GM23338 (cell line): ENCODE data around the gene RHBDF2. TPM values are rescaled to one million over a fixed set of nuclear protein-coding genes. Genes with fewer than 3 reads are reported as not detected.

ENCODE experiments used
- ATAC-seq: fragments of 200-7000 bp; cut with Tn5 transposase; 3 replicates; pipeline ENCODE4 v1.9.1; 2020
- DNase-seq: peaks from one replicate; pipeline ENCODE4 v3.0.0-alpha.2; 2015; ENCODE audit warnings: low spot score
- H2AFZ ChIP-seq: fragments of 200-600 bp; sonication (generic); 2 replicates; pipeline ENCODE4 v1.8.0; 2016; ENCODE audit warnings: antibody characterized with exemption, mild to moderate bottlenecking, moderate library complexity
- H3F3A ChIP-seq: fragments of 200-600 bp; sonication (generic); replicated peaks from 2 replicates; pipeline ENCODE4 v1.8.0; 2017; ENCODE audit warnings: antibody characterized with exemption, mixed run types, low read depth
- H3K27ac ChIP-seq: fragments of 200-600 bp; sonication (generic); 2 replicates; pipeline ENCODE4 v1.6.1; 2016; ENCODE audit warnings: low read depth
- H3K27me3 ChIP-seq: fragments of 200-600 bp; sonication (generic); 2 replicates; pipeline ENCODE4 v1.8.0; 2016; ENCODE audit warnings: mild to moderate bottlenecking, mixed run types, moderate library complexity; ENCODE audit not compliant: insufficient read depth
- H3K36me3 ChIP-seq: fragments of 200-600 bp; sonication (generic); 2 replicates; pipeline ENCODE4 v1.8.0; 2016; ENCODE audit warnings: mild to moderate bottlenecking; ENCODE audit not compliant: insufficient read depth
- H3K4me1 ChIP-seq: fragments of 200-600 bp; sonication (generic); 2 replicates; pipeline ENCODE4 v1.8.0; 2016; ENCODE audit warnings: mild to moderate bottlenecking, moderate library complexity; ENCODE audit not compliant: insufficient read depth
- H3K4me2 ChIP-seq: fragments of 200-600 bp; sonication (generic); 2 replicates; pipeline ENCODE4 v1.7.1; 2017; ENCODE audit warnings: mixed run types
- H3K4me3 ChIP-seq: fragments of 200-600 bp; sonication (generic); 2 replicates; pipeline ENCODE4 v1.6.1; 2016; ENCODE audit warnings: mixed run types
- H3K79me2 ChIP-seq: fragments of 200-600 bp; sonication (generic); replicated peaks from 2 replicates; pipeline ENCODE4 v1.8.0; 2017; ENCODE audit warnings: mild to moderate bottlenecking; ENCODE audit not compliant: insufficient read depth
- H3K9me2 ChIP-seq: fragments of 200-600 bp; sonication (generic); 2 replicates; pipeline ENCODE4 v1.8.0; 2017; ENCODE audit not compliant: insufficient read depth
- H4K20me1 ChIP-seq: fragments of 200-600 bp; sonication (generic); replicated peaks from 2 replicates; pipeline ENCODE4 v1.8.0; 2017; ENCODE audit warnings: mild to moderate bottlenecking; ENCODE audit not compliant: insufficient read depth
- H3K27ac Mint-ChIP-seq: 2 replicates; pipeline ENCODE4 v1.8.0; 2020; ENCODE audit warnings: inconsistent platforms, mild to moderate bottlenecking, moderate library complexity, mixed read lengths
- H3K27me3 Mint-ChIP-seq: 3 replicates; pipeline ENCODE4 v1.8.0; 2022; ENCODE audit warnings: low read depth, mild to moderate bottlenecking, moderate library complexity, mixed read lengths, inconsistent platforms; ENCODE audit not compliant: insufficient read depth, poor library complexity
- H3K36me3 Mint-ChIP-seq: 3 replicates; pipeline ENCODE4 v1.8.0; 2021; ENCODE audit warnings: low read depth, mild to moderate bottlenecking, inconsistent platforms, moderate library complexity, mixed read lengths
- H3K4me1 Mint-ChIP-seq: 3 replicates; pipeline ENCODE4 v1.8.0; 2020; ENCODE audit warnings: mild to moderate bottlenecking, inconsistent platforms, mixed read lengths
- H3K4me3 Mint-ChIP-seq: 3 replicates; pipeline ENCODE4 v1.8.0; 2021; ENCODE audit warnings: moderate library complexity, mild to moderate bottlenecking, inconsistent platforms, mixed read lengths
- H3K9me3 Mint-ChIP-seq: 3 replicates; pipeline ENCODE4 v1.8.0; 2020; ENCODE audit warnings: moderate library complexity, mild to moderate bottlenecking, inconsistent platforms, mixed read lengths
- CREB1 ChIP-seq: fragments of 250-450 bp; sonication (Bioruptor Pico); IDR thresholded peaks from 2 replicates; pipeline ENCODE4 v1.5.0; 2020; ENCODE audit warnings: low read depth, mild to moderate bottlenecking, moderate library complexity
- EZH2 ChIP-seq: fragments of 200-600 bp; sonication (generic); IDR thresholded peaks from one replicate; pipeline ENCODE4 v1.8.0; 2017; ENCODE audit warnings: antibody characterized with exemption, mild to moderate bottlenecking, low read depth; ENCODE audit not compliant: unreplicated experiment
- JUNB ChIP-seq: IDR thresholded peaks from one replicate; pipeline ENCODE4 v1.6.1; 2016; ENCODE audit warnings: antibody characterized with exemption; ENCODE audit not compliant: unreplicated experiment
- NANOG ChIP-seq: IDR thresholded peaks from 2 replicates; pipeline ENCODE4 v1.6.1; 2016; ENCODE audit warnings: antibody characterized with exemption, borderline replicate concordance
- POLR2AphosphoS5 ChIP-seq: IDR thresholded peaks from 2 replicates; pipeline ENCODE4 v1.6.1; 2016; ENCODE audit warnings: antibody characterized with exemption, low read depth
- STAT1 ChIP-seq: IDR thresholded peaks from one replicate; pipeline ENCODE4 v1.6.1; 2016; ENCODE audit warnings: antibody characterized with exemption; ENCODE audit not compliant: unreplicated experiment
- ZNF114 ChIP-seq: fragments of 250-450 bp; sonication (Bioruptor Pico); IDR thresholded peaks from 2 replicates; pipeline ENCODE4 v1.5.0; 2020; ENCODE audit warnings: mild to moderate bottlenecking, moderate library complexity
- ZNF331 ChIP-seq: fragments of 250-450 bp; sonication (Bioruptor Pico); IDR thresholded peaks from 2 replicates; pipeline ENCODE4 v1.5.0; 2020; ENCODE audit warnings: low read depth, mild to moderate bottlenecking, moderate library complexity
- ZNF462 ChIP-seq: fragments of 250-450 bp; sonication (Bioruptor Pico); IDR thresholded peaks from 2 replicates; pipeline ENCODE4 v1.5.0; 2020; ENCODE audit warnings: mild to moderate bottlenecking, moderate library complexity
- polyA plus RNA-seq: library from polyadenylated mRNA; unstranded; fragments of >200 nt; fragmentation: Nextera tagmentation; extraction: Ambion mirVana; gene quantifications from 2 replicates; pipeline ENCODE4 v1.2.1, GENCODE V29; 2016
- total RNA-seq: library from RNA; depleted of rRNA; stranded (reverse); fragments of >200 nt; shearing (Covaris generic); gene quantifications from 2 replicates; pipeline ENCODE4 v1.2.3, GENCODE V29; 2014
- TF ChIP-seq, protein P1 (sequence below), 2 experiments: fragments of 200-600 bp in 1 of 2; sonication (generic) in 1 of 2; conservative IDR thresholded peaks; 2 replicates each; pipeline versions ENCODE4 v1.5.1 to v1.6.1; 2016 to 2017; ENCODE audit warnings: antibody characterized with exemption in 2 of 2, low read depth in 2 of 2, mild to moderate bottlenecking in 2 of 2, moderate library complexity in 1 of 2

The RHBDF2 gene
- total and polyA plus RNA-seq, 2 experiments from 2014 or later: 9.4 to 29.5 TPM

DNA sequence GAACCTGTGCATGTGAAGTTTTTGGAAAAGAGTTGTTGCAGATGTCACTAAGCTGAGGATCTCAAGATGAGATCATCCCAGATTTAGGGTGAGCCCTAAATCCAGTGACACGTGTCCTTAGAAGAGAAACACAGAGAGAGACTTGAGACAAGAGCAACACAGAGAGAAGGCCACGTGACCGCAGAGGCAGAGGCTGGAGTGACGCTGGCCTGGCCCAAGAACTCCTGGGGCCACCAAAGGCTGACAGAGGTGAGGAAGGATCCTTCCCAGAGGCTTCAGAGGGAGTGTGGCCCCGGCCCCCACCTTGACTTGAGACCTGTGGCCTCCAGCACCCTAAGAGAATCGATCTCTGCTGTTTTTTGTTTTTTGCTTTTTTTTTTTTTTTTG, 12.1 kb upstream of the RHBDF2 start (continued):
- TF ChIP-seq, protein P1, sequence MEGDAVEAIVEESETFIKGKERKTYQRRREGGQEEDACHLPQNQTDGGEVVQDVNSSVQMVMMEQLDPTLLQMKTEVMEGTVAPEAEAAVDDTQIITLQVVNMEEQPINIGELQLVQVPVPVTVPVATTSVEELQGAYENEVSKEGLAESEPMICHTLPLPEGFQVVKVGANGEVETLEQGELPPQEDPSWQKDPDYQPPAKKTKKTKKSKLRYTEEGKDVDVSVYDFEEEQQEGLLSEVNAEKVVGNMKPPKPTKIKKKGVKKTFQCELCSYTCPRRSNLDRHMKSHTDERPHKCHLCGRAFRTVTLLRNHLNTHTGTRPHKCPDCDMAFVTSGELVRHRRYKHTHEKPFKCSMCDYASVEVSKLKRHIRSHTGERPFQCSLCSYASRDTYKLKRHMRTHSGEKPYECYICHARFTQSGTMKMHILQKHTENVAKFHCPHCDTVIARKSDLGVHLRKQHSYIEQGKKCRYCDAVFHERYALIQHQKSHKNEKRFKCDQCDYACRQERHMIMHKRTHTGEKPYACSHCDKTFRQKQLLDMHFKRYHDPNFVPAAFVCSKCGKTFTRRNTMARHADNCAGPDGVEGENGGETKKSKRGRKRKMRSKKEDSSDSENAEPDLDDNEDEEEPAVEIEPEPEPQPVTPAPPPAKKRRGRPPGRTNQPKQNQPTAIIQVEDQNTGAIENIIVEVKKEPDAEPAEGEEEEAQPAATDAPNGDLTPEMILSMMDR (conservative IDR thresholded peaks at IDR 0.05; ENCODE audit: low read depth in 2 of 2): no peak

GRCh38 chr17:76512366-76513305, 11.4 kb upstream of the RHBDF2 start:
- Histone ChIP-seq H3K79me2 (no peaks in the 10 kb centered on the region), H3K27me3 (no peaks in the 10 kb centered on the region), H3K9me2 (no peaks in the 10 kb centered on the region), H3K4me3 (no peak overlapping the region), H3K4me2 (no peak overlapping the region), H4K20me1 (no peaks in the 10 kb centered on the region), H2AFZ (no peak overlapping the region), H3F3A (no peaks in the 10 kb centered on the region), H3K4me1 (no peaks in the 10 kb centered on the region), H3K36me3 (no peaks in the 10 kb centered on the region), H3K27ac (no peak overlapping the region)
- DNase-seq (no peak), ATAC-seq (no peak)
- Mint-ChIP-seq H3K36me3 (no peaks in the 10 kb centered on the region), H3K4me1 (no peaks in the 10 kb centered on the region; the same call in 2 of the 3 replicates), H3K27ac (no peak overlapping the region), H3K4me3 (no peak overlapping the region), H3K27me3 (peaks cover 5% of the 10 kb centered on the region), H3K9me3 (no peaks in the 10 kb centered on the region)
- TF ChIP-seq ZNF462 (CRISPR knock-in tag) (no peak), NANOG (no peak), JUNB (no peak), EZH2 (no peak), STAT1 (no peak), POLR2AphosphoS5 (no peak), CREB1 (CRISPR knock-in tag) (no peak), ZNF114 (CRISPR knock-in tag) (no peak), ZNF331 (CRISPR knock-in tag) (no peak)
- TF ChIP-seq, protein P1 (conservative IDR thresholded peaks at IDR 0.05; ENCODE audit: low read depth in 2 of 2): no peak
